Measurements from ENCODE around the gene ADAM22. TPM values are rescaled to one million over a fixed set of nuclear protein-coding genes. Genes with fewer than 3 reads are reported as not detected.

ADAM22 gene
- total and polyA plus RNA-seq, 2 of the 4 experiments (the other 2 are of a cell fraction): 0.03 to 0.18 TPM

DNA sequence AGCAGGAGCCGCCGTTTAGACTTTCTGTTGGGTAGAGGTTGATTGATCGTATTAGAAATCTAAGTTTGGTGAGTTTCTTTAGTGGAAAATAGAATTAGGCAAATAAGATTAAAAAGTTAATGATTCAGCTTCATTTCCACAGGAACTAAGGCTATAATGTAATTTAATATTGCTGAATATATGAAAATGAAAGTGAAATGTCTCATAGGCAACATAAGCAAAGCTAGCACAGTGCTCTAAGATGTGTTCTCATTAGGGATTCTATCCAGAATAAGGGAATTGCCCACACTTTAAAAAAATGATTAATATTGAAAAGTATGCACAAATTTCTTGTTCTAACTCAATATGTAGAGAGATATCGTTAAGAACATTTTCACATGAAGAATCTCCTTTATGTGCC is 238.8 kb downstream of the ADAM22 start:
- H3K4ac ChIP-seq (ENCODE audit: low read depth, low read length): no peak overlapping the region

More for the DNA sequence above, 238.8 kb downstream of the ADAM22 start:
- Histone ChIP-seq H4K91ac (ENCODE audit: insufficient read depth, low read depth, low read length) (no peak overlapping the region), H2AK5ac (ENCODE audit: low read depth, low read length) (no peak overlapping the region), H2BK15ac (ENCODE audit: low read depth, low read length) (no peak overlapping the region), H3K56ac (ENCODE audit: extremely low read depth, insufficient read depth, low read length) (no peak overlapping the region), H2BK120ac (ENCODE audit: low read depth, low read length) (no peak overlapping the region), H3K23ac (ENCODE audit: low read depth, low read length) (no peak overlapping the region), H2AFZ (replicated peaks; ENCODE audit: low read length, poor library complexity) (no peak overlapping the region), H3K27ac (ENCODE audit: insufficient read depth, low read length) (no peak overlapping the region), H3K9me1 (ENCODE audit: insufficient read depth, low read length) (no peaks in the 10 kb centered on the region), H3K14ac (replicated peaks; ENCODE audit: low read depth, low read length) (no peak overlapping the region), H3K36me3 (ENCODE audit: control insufficient read depth, insufficient read depth, low read length) (no peaks in the 10 kb centered on the region), H2BK20ac (ENCODE audit: low read depth, low read length) (no peak overlapping the region), H2AK9ac (replicated peaks; ENCODE audit: low read depth, low read length, poor library complexity) (no peak overlapping the region), H3K79me1 (ENCODE audit: low read depth in 1 of 2, low read length in 2 of 2) (no peaks in the 10 kb centered on the region), H3K4me2 (ENCODE audit: low read depth, low read length) (no peak overlapping the region), H3K4me1 (ENCODE audit: control insufficient read depth, insufficient read depth, low read length) (no peaks in the 10 kb centered on the region), H4K5ac (ENCODE audit: low read depth, low read length) (no peak overlapping the region), H3K18ac (ENCODE audit: low read depth, low read length) (no peak overlapping the region), H2BK5ac (ENCODE audit: low read depth, low read length, poor library complexity, severe bottlenecking) (no peak overlapping the region), H3K27me3 (ENCODE audit: control insufficient read depth, insufficient read depth, low read length) (no peaks in the 10 kb centered on the region), H3K9me3 (ENCODE audit: control insufficient read depth, insufficient read depth, low read length) (no peaks in the 10 kb centered on the region), H3K4me3 (ENCODE audit: insufficient read depth, low read depth, low read length) (no peak overlapping the region), H3K9ac (ENCODE audit: low read depth, low read length) (no peak overlapping the region), H4K8ac (ENCODE audit: low read depth in 2 of 2, low read length in 2 of 2) (no peak overlapping the region), H4K20me1 (ENCODE audit: insufficient read depth, low read length) (no peaks in the 10 kb centered on the region)
- dilution Hi-C loops (cut with HindIII; ENCODE audit: low sequenced_read_pairs, unreplicated experiment) (no loop called here), intact Hi-C loops (cut with micrococcal nuclease) (loop anchor here (10.0 kb wide), 1 partner anchor 378 kb away; no protein-coding TSS in a partner anchor), in situ Hi-C loops (cut with MboI; ENCODE audit: low sequenced_read_pairs) (no loop called here)
- ChIA-PET CTCF (no interaction called here), POLR2A (ENCODE audit: unreplicated experiment) (no interaction called here)
- no peak for TF ChIP-seq SMC3 (IDR thresholded peaks at IDR 0.05; ENCODE audit: low read depth, low read length)
- no peak for TF ChIP-seq RCOR1 (IDR thresholded peaks at IDR 0.05; ENCODE audit: insufficient replicate concordance, low read length)
- TF ChIP-seq MAFK (IDR thresholded peaks at IDR 0.05; ENCODE audit: low read depth, low read length): no peak
- no peak for TF ChIP-seq CHD1 (IDR thresholded peaks at IDR 0.05; ENCODE audit: low read depth, low read length)
- TF ChIP-seq, protein P1, sequence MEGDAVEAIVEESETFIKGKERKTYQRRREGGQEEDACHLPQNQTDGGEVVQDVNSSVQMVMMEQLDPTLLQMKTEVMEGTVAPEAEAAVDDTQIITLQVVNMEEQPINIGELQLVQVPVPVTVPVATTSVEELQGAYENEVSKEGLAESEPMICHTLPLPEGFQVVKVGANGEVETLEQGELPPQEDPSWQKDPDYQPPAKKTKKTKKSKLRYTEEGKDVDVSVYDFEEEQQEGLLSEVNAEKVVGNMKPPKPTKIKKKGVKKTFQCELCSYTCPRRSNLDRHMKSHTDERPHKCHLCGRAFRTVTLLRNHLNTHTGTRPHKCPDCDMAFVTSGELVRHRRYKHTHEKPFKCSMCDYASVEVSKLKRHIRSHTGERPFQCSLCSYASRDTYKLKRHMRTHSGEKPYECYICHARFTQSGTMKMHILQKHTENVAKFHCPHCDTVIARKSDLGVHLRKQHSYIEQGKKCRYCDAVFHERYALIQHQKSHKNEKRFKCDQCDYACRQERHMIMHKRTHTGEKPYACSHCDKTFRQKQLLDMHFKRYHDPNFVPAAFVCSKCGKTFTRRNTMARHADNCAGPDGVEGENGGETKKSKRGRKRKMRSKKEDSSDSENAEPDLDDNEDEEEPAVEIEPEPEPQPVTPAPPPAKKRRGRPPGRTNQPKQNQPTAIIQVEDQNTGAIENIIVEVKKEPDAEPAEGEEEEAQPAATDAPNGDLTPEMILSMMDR (conservative IDR thresholded peaks at IDR 0.05; ENCODE audit: low read depth, low read length): no peak
- TF ChIP-seq MXI1 (IDR thresholded peaks at IDR 0.05; ENCODE audit: borderline replicate concordance, low read depth, low read length): no peak
- TF ChIP-seq NFE2L2 (IDR thresholded peaks at IDR 0.05; ENCODE audit: low read depth, low read length): no peak
- no CpG with 5 or more reads among the region's 4 CpGs for WGBS, 2 experiments (ENCODE audit: extremely low coverage in 2 of 2, insufficient read length in 1 of 2)
- DNase-seq: no peak
- BruUV-seq (replicated peaks): no TSS peak
- ATAC-seq (ENCODE audit: low read depth): no peak

All from IMR-90 (cell line).